ENCODE data around the gene PTPRK.

Gene PTPRK

DNA sequence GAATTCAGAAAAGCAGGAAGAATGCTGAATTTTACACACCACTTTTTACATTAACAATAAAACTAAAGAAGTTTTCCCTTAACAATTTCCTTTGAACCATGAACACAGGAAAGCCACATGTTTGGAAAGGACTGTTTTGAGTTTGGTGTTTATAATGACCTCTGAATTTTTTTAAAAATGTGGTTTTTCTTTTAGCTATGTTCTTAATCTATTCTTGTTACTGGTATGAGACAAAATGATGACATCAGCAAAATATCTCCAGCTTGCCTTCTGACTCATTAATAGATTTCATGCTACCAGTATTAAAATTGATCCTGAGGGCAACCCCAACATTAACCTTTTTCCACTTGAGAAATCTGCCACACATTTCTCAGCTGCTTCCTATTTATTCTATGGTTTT, 402.0 kb downstream of the PTPRK start:
- TF ChIP-seq, protein P1, sequence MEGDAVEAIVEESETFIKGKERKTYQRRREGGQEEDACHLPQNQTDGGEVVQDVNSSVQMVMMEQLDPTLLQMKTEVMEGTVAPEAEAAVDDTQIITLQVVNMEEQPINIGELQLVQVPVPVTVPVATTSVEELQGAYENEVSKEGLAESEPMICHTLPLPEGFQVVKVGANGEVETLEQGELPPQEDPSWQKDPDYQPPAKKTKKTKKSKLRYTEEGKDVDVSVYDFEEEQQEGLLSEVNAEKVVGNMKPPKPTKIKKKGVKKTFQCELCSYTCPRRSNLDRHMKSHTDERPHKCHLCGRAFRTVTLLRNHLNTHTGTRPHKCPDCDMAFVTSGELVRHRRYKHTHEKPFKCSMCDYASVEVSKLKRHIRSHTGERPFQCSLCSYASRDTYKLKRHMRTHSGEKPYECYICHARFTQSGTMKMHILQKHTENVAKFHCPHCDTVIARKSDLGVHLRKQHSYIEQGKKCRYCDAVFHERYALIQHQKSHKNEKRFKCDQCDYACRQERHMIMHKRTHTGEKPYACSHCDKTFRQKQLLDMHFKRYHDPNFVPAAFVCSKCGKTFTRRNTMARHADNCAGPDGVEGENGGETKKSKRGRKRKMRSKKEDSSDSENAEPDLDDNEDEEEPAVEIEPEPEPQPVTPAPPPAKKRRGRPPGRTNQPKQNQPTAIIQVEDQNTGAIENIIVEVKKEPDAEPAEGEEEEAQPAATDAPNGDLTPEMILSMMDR (IDR thresholded peaks at IDR 0.05; ENCODE audit: control insufficient read depth, extremely low read depth, insufficient read depth), result no peak
- DNase-seq (ENCODE audit: low read depth), result no peak

DNA sequence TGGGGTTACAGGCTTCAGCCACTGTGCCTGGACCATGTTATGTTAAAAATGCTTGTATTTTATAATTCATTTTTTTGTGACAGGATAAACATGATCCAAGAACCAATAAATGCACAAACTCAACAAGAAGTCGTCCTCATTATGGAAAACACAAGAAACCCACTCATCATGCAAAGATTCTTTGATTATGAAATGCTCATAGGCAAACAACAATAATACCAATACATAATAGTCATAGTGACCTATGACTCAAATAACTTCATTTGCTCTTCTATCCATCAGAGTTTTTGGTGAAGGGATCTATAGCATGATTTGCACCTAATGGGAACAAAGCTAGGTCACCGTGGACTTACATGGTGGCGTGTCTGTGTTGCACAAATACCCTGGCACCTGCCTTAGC, 402.5 kb downstream of the PTPRK start:
- no peak for DNase-seq (ENCODE audit: low read depth)
- TF ChIP-seq, protein P1 (IDR thresholded peaks at IDR 0.05; ENCODE audit: control insufficient read depth, extremely low read depth, insufficient read depth), result no peak
- H3K4me3 ChIP-seq (ENCODE audit: low read depth, low read length), result no peak overlapping the region

More for the DNA sequence above, 402.0 kb downstream of the PTPRK start:
- H3K4me3 ChIP-seq (ENCODE audit: low read depth, low read length), result no peak overlapping the region

DNA sequence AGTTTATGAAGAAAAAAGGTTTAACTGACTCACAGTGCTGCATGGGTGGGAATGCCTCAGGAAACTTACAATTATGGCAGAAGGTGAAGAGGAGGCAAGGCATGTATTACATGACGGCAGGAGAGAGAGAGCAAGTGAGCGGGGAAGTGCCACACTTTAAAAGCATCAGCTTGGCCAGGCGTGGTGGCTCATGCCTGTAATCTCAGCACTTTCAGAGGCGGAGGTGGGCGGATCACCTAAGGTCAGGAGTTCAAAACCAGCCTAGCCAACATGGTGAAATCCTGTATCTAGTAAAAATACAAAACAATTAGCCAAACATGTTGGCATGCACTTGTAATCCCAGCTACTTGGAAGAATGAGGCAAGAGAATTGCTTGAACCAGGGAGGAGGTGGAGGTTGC, 406.2 kb downstream of the PTPRK start:
- DNase-seq (ENCODE audit: low read depth), result no peak
- TF ChIP-seq, protein P1 (IDR thresholded peaks at IDR 0.05; ENCODE audit: control insufficient read depth, extremely low read depth, insufficient read depth), result no peak
- no peak overlapping the region for H3K4me3 ChIP-seq (ENCODE audit: low read depth, low read length)

DNA sequence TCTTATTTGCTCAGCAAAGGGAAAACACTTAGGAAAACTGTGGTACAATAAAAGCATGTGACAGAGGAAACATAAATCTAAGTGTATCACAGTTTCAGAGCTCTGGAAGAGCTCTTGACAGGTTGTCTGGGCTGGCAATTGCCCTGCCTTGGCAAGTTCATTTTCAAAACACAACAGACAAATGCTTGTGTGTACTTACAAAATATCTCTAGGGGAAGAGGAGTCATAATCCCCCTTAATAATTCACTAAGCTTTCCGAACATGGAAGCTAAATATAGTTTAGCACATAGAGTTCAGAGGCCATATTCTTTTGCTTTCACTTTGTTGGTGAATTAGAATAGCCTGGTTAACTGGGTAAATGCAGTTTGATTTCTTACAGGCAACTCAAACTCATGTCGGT, 407.9 kb downstream of the PTPRK start:
- TF ChIP-seq, protein P1 (IDR thresholded peaks at IDR 0.05; ENCODE audit: control insufficient read depth, extremely low read depth, insufficient read depth), result no peak
- H3K4me3 ChIP-seq (ENCODE audit: low read depth, low read length), result no peak overlapping the region
- DNase-seq (ENCODE audit: low read depth), result no peak

DNA sequence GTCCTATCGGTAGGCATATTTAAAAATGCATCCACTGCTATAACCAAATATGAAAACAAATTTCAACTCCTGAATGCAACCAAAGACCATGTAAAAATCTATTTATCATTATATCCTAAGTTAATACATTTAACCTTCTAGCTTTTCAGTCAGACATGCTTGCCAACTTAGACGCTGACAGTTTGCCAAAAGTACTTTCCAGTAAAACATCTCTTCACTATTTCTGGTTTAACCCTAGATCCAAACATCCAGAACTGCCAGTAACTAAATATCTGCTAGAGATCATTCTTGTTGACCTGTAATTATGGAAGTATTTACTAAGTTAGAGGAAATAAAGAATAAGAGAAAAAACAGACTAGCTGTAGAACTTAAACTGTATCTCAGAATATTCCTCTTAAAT, 409.3 kb downstream of the PTPRK start:
- TF ChIP-seq, protein P1 (IDR thresholded peaks at IDR 0.05; ENCODE audit: control insufficient read depth, extremely low read depth, insufficient read depth), result no peak
- no peak overlapping the region for H3K4me3 ChIP-seq (ENCODE audit: low read depth, low read length)
- DNase-seq (ENCODE audit: low read depth), result no peak

DNA sequence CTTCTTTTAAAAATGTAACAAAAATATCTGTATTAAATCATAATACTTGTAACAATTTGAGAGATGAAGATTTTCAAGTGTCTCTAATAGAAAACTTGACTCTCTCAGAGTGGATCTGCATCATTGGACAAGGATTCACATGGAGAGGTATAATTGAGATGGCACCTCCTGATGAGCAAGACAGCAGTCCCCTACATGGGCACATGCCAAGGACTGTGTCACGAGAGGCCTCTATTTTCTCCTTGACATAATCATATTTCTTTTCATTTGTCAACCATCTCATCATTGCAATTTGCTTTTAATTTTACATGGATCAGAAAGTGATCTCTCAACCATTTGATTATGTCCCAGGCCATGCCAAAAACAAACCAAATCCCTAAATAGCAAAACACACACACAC, 412.7 kb downstream of the PTPRK start:
- DNase-seq (ENCODE audit: low read depth), result no peak
- H3K4me3 ChIP-seq (ENCODE audit: low read depth, low read length), result no peak overlapping the region
- TF ChIP-seq, protein P1 (IDR thresholded peaks at IDR 0.05; ENCODE audit: control insufficient read depth, extremely low read depth, insufficient read depth), result no peak

DNA sequence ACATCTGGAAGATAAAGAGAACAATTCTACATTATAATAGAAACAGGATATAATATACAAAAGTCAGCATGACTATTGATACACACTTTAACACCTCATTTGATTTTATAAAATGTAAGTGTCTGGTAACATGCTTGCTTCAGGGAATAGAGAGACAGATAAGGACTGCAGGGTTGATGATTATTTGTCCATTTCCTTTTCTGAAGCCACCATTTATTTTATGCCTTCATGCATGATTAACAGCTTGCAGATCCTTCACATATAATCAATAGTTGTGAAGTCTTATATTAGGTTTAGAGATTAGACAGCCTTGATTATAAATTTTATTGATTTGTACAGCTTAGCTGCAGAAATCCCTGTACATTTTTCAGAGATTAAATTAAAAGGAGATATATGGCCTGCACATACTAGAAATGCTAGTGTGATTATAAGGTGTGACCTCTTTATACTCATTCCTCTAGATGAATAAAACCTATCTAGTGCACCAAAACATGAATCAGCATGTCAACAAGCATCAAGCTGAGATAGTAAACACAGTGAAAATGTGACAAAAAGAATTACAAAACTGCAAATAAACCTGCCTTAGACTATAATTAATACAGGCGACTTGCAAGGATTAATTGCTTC, 420.7 kb downstream of the PTPRK start:
- TF ChIP-seq, protein P1 (IDR thresholded peaks at IDR 0.05; ENCODE audit: control insufficient read depth, extremely low read depth, insufficient read depth), result no peak
- no peak overlapping the region for H3K4me3 ChIP-seq (ENCODE audit: low read depth, low read length)
- no peak for DNase-seq (ENCODE audit: low read depth)

Data from LNCaP clone FGC (cell line).